GM12801 (cell line): ENCODE measurements around the gene MEGF6.

Experiments
- TF ChIP-seq, protein P1 (sequence below): IDR thresholded peaks from one replicate; pipeline ENCODE4 v1.5.1; 2011; ENCODE audit warnings: control low read depth; ENCODE audit not compliant: insufficient read length; ENCODE audit errors: extremely low read depth

The MEGF6 gene

DNA sequence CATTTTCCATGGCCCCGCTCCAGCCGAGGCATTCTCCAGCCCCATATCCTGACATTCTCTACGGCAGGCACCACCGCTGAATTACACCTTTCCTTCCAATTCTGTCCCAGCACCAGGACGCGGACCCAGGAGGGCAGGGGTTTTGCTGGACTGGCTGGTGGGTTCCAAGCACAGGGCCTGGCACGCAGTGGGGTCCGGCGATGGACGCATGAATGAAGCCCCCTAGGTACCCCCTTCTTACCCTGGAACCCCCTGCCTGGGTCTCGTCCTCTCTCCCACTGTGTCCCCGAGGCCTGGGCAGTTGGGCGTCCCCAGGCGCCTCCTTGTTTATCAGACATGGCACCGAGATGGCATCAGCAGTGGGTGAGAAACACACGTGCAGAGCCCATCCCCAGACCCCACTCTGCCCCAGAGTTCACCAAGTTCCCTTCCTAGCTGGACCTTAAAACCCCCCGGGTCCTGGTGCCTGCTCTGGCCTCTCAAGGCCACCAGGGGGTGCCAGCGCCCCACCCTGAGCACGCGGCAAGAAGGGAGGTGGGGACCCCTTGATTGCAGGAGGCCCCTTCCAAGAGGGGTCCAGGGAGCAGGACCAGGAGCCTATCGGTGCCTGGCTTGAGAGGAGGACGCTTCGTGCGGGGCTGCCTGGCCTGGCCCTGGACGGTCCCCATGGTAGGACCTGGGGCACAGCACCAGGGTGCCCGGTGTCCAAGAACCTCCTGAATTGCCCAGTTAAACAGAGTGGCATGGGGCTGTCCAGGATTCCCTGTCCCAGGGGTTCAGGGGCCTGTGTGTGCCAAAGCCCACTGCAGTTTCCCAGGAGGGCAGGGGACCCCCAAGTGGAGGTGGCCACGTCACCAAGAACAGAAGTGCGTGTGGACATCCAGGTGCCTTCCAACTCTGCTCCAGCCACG is 46.1 kb downstream of the MEGF6 start:
- TF ChIP-seq, protein P1, sequence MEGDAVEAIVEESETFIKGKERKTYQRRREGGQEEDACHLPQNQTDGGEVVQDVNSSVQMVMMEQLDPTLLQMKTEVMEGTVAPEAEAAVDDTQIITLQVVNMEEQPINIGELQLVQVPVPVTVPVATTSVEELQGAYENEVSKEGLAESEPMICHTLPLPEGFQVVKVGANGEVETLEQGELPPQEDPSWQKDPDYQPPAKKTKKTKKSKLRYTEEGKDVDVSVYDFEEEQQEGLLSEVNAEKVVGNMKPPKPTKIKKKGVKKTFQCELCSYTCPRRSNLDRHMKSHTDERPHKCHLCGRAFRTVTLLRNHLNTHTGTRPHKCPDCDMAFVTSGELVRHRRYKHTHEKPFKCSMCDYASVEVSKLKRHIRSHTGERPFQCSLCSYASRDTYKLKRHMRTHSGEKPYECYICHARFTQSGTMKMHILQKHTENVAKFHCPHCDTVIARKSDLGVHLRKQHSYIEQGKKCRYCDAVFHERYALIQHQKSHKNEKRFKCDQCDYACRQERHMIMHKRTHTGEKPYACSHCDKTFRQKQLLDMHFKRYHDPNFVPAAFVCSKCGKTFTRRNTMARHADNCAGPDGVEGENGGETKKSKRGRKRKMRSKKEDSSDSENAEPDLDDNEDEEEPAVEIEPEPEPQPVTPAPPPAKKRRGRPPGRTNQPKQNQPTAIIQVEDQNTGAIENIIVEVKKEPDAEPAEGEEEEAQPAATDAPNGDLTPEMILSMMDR, result no peak

DNA sequence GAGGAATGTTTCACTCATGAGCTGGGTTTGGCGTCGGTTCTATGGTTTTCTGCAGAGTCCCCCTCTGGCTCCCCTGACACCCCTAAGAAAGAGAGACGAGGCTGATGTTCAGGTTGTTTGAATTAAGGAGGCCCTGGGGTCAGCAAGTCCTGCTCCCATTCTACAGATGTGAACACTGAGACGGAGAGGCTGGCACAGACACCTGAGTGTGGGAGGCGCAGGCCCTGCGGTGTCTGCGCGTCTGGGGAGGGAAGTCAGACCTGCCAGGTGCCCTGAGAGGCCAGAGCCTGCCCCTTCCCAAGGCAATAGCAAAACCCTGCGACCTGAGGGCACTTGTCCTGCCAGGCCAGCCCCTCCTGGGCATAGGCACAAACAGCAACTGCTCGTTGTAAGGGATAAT is 47.7 kb downstream of the MEGF6 start:
- TF ChIP-seq, protein P1, result no peak

DNA sequence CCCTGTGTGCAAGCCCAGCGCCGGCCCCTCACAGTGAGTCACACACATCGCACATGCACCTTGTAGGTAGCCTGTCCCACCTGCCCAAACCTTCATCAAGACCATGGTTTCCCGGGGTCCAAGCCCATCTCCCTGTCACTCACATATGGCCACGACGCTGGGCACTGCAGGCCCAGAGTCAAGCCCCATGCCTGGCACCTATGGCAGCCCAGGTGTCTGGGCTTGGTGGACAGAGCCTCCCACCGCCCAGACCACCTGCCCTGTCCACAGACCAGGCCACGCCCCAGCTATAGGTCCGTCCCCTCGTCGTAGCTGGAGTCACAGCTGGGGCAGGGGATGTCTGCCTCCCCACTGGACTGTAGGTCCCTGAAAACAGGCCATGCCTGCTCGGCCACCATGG is 48.2 kb downstream of the MEGF6 start:
- TF ChIP-seq, protein P1, result no peak

DNA sequence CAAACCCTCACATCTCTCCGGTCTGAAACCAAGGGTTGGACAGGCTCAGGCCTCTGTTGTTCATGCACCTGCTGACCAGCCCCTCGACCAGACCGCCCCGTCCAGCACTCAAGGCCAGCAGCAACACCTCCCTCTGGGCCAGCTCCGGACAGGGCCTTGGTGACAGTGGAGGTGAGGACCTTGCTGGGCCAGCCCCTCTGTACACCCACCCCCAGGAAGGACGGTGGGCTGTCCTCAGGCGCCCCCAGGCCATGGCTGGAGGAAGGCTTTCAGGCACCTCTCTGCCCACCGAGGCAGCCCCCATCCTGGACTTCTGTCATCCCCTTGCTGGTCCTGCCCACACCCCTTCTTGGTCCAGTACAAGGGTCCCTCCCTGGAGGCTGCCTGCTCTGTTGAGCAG is 48.6 kb downstream of the MEGF6 start:
- TF ChIP-seq, protein P1, result no peak

DNA sequence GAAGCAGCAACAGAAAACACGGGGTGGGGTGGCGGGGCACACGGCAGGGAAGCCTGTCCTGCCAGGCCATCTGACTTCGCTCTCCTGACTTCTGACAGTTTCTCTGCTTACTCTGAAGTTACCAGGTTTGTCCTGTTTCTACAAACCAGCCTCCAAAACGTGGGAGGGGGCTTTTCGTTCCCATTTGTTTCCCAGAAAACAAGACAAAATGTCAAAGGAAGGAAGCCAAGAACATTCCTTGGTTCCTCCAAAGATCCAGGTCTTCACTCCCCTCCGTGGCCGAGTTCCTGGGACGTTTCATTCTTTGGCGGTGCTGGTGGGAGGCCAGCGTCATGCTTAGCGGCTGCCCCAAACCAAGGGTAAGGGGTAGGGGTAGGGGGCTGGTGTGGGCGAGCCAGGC is 49.6 kb downstream of the MEGF6 start:
- TF ChIP-seq, protein P1, result no peak

DNA sequence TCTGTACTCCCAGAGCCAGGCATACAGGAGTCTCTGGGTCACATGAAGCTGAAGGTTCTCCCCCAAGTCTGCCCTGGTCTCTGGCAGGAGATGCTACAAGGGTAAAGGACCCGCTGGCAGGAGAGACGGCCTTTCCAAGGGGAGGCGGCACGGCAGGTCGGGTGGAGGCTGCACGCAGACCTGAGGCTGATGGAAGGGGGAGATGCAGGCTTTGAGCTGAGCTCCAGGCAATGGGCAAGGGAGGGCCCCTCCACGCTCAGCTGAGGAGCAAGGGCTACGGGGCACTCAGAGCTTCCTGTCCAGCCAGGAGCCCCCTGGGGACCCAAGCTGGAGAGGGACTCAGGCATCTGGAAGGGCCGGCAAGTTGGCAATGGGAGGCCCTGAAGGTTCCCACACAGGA is 50.3 kb downstream of the MEGF6 start:
- TF ChIP-seq, protein P1, result no peak

DNA sequence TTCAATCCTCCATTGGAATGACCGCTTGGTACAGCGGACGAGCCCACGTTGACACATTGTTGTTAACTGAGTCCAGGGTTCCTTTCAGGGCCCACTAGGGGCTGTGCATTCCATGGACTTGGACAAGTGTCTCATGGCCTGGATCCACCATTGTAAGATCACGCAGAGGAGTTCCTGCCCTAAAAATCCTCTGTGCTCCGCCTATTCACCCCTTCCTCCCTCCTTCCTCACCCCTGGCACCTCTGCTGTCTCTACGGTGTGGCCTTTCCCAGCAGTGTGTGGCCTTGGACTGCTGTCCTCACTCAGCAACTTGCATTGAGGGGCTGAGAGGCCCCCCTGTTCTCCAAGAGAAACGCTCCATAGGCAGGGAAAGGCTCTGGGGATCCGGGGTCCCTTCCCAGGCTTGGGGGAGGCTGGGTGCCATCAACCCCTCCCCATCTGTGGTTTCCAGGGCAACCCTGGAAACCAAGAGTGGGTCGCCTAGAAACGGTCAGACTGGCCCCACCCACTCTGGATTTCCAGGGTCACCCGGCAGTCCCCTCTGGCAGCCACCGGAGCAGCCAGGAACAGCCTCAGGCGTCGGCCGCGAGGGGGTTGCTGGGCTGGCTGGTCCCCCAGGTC is 50.9 kb downstream of the MEGF6 start:
- TF ChIP-seq, protein P1, result no peak
